Measurements from ENCODE around the gene TRPV3. TPM values are rescaled to one million over a fixed set of nuclear protein-coding genes. Genes with fewer than 3 reads are reported as not detected.

The TRPV3 gene
- total and polyA plus RNA-seq, 2 of the 8 experiments (the other 6 are each of a cell fraction or from before 2014, with no cell fraction given), result 0.56 to 1.0 TPM

DNA sequence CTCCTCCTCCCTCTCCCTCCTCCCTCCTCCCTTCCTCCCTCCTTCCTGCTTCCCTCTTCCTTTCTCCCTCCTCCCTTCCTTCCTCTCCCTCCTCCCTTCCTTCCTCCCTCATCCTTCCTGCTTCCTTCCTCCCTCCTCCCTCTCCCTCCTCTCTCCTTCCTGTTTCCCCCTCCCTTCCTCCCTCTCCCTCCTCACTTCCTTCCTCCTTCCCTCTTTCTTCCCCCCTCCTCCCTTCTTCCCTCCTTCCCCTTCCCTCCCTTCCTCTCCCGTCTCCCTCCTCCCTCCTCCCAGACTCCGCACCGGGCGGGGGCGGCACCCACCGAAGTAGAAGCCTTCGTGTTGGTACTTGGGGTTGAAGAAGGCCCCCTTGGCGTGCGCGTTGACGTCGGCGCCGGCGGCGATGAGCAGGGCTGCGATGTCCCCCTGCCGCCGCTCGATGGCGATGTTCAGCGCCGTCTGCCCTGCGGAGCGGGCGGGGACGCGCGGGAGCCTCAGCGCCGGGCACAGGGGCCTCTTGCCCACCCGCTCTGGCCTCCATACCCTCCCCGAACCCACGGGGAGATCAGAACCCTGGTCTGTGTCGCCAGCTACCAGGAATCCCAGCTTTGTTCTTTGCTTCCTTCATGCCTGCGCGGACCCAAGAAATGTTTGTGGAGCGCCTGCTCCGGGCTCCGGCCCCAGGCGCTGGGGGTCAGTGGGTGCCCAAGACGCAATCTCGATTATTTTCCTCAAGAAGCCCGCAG is 22.2 kb downstream of the TRPV3 start (continued):
- peak; percentile 77 for TF ChIP-seq CREB1 (IDR thresholded peaks at IDR 0.05)
- TF ChIP-seq SIN3A (conservative IDR thresholded peaks at IDR 0.05 in 1 of 2, IDR thresholded peaks at IDR 0.05 in 1 of 2; ENCODE audit: low read depth in 1 of 2, low read length in 2 of 2), result no peak
- TF ChIP-seq ATF3 (IDR thresholded peaks at IDR 0.05; ENCODE audit: insufficient read depth, low read depth, low read length), result no peak
- no peak for TF ChIP-seq NRF1 (IDR thresholded peaks at IDR 0.05; ENCODE audit: low read depth, low read length)
- TF ChIP-seq RNF2 (IDR thresholded peaks at IDR 0.05; ENCODE audit: borderline replicate concordance, low read depth, low read length, missing control alignments, poor library complexity, severe bottlenecking), result no peak
- peak; percentile 55; the same call in 1 of the 2 replicates for TF ChIP-seq PHF8 (conservative IDR thresholded peaks at IDR 0.05; ENCODE audit: low read depth, low read length)
- no peak for TF ChIP-seq SRF (IDR thresholded peaks at IDR 0.05; ENCODE audit: low read depth, low read length)
- peak; percentile 32 for TF ChIP-seq E2F6 (IDR thresholded peaks at IDR 0.05)
- peak in 1 of 2 experiments; percentile 49; a peak in 1 of 3 replicates for TF ChIP-seq POLR2A (IDR thresholded peaks at IDR 0.05; ENCODE audit: control extremely low read depth in 1 of 2, low read depth in 2 of 2, low read length in 2 of 2)
- TF ChIP-seq KDM4A (IDR thresholded peaks at IDR 0.05; ENCODE audit: low read depth, low read length, severe bottlenecking), result peak; percentile 29
- TF ChIP-seq, protein P1, sequence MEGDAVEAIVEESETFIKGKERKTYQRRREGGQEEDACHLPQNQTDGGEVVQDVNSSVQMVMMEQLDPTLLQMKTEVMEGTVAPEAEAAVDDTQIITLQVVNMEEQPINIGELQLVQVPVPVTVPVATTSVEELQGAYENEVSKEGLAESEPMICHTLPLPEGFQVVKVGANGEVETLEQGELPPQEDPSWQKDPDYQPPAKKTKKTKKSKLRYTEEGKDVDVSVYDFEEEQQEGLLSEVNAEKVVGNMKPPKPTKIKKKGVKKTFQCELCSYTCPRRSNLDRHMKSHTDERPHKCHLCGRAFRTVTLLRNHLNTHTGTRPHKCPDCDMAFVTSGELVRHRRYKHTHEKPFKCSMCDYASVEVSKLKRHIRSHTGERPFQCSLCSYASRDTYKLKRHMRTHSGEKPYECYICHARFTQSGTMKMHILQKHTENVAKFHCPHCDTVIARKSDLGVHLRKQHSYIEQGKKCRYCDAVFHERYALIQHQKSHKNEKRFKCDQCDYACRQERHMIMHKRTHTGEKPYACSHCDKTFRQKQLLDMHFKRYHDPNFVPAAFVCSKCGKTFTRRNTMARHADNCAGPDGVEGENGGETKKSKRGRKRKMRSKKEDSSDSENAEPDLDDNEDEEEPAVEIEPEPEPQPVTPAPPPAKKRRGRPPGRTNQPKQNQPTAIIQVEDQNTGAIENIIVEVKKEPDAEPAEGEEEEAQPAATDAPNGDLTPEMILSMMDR (IDR thresholded peaks at IDR 0.05; ENCODE audit: control extremely low read depth in 1 of 3, insufficient read depth in 1 of 3, low read depth in 1 of 3, low read length in 3 of 3), result peak; percentile 75 to 92 (median 87)
- TF ChIP-seq SP2 (IDR thresholded peaks at IDR 0.05; ENCODE audit: low read length), result no peak
- TF ChIP-seq ASH2L (IDR thresholded peaks at IDR 0.05; ENCODE audit: low read length), result peak; percentile 43

All from H1 (cell line).